MCF 10A (cell line): ENCODE measurements around the gene BICC1. TPM values are rescaled to one million over a fixed set of nuclear protein-coding genes. Genes with fewer than 3 reads are reported as not detected.

ENCODE experiments used
- BruUV-seq: library from RNA; stranded (reverse); fragments of 400-500 nt; replicated peaks from 2 replicates; lab custom pipeline; 2021; lab: Mats Ljungman, UMichigan
- CTCF ChIA-PET: fragments of 300-600 bp; sonication (Branson Sonifier 250); formaldehyde crosslinking; extraction: SDS; loops from one replicate; lab custom pipeline; 2021; ENCODE audit warnings: antibody characterized with exemption, inconsistent platforms; lab: Yijun Ruan, JAX
- POLR2A ChIA-PET: fragments of 300-600, 350-650 bp; sonication (Branson Sonifier 250); formaldehyde crosslinking; extraction: SDS; loops from one replicate; lab custom pipeline; 2020; ENCODE audit warnings: antibody characterized with exemption, inconsistent platforms; lab: Yijun Ruan, JAX
- DNase-seq: peaks from one replicate; pipeline ENCODE4 v3.0.0-alpha.2; 2018; ENCODE audit not compliant: unreplicated experiment
- H3K27ac Mint-ChIP-seq: one replicate; pipeline ENCODE4 v1.8.0; 2022; ENCODE audit warnings: mild to moderate bottlenecking, low read depth, mixed read lengths; ENCODE audit not compliant: unreplicated experiment
- H3K27me3 Mint-ChIP-seq: one replicate; pipeline ENCODE4 v1.8.0; 2022; ENCODE audit warnings: mixed read lengths; ENCODE audit not compliant: insufficient read depth, unreplicated experiment
- H3K36me3 Mint-ChIP-seq: one replicate; pipeline ENCODE4 v1.8.0; 2022; ENCODE audit warnings: mild to moderate bottlenecking, moderate library complexity, mixed read lengths; ENCODE audit not compliant: insufficient read depth, unreplicated experiment
- H3K4me1 Mint-ChIP-seq: one replicate; pipeline ENCODE4 v1.8.0; 2022; ENCODE audit warnings: mixed read lengths; ENCODE audit not compliant: insufficient read depth, unreplicated experiment
- H3K4me3 Mint-ChIP-seq: one replicate; pipeline ENCODE4 v1.8.0; 2022; ENCODE audit warnings: mild to moderate bottlenecking, moderate library complexity, mixed read lengths; ENCODE audit not compliant: unreplicated experiment
- H3K9me3 Mint-ChIP-seq: one replicate; pipeline ENCODE4 v1.8.0; 2022; ENCODE audit warnings: mixed read lengths; ENCODE audit not compliant: unreplicated experiment
- CTCF ChIP-seq: fragments of 200-600 bp; IDR thresholded peaks from one replicate; pipeline ENCODE4 v1.8.0; 2022; ENCODE audit warnings: antibody characterized with exemption, mild to moderate bottlenecking; ENCODE audit not compliant: unreplicated experiment
- intact Hi-C: fragments of 100-400 bp; cut with micrococcal nuclease; formaldehyde crosslinking; loops from 2 replicates; pipeline ENCODE4 v1.14.1; 2022
- total RNA-seq: library from RNA; stranded (reverse); gene quantifications from 2 replicates; pipeline ENCODE4 v1.2.3, GENCODE V29; 2022

Gene BICC1
- total RNA-seq, 1 experiment from 2014 or later = 15.6 TPM

- no peaks in the 10 kb centered on the region for H3K27me3 Mint-ChIP-seq
- intact Hi-C loops = loop anchor here (2.0 kb wide), 1 partner anchor 359 kb away; no protein-coding TSS in a partner anchor
- BruUV-seq = no TSS peak
- H3K27ac Mint-ChIP-seq = peak overlapping the region; percentile 33
- POLR2A ChIA-PET = interaction anchor here (1.1 to 1.6 kb wide), 2 partner anchors 11 to 35 kb away, joined by 3 read pairs; no protein-coding TSS in a partner anchor
- no peak overlapping the region for H3K4me3 Mint-ChIP-seq
- no peaks in the 10 kb centered on the region for H3K9me3 Mint-ChIP-seq
- CTCF ChIA-PET = interaction anchor here (0.6 to 1.2 kb wide), 2 partner anchors 11 to 138 kb away, joined by 3 to 9 read pairs; no protein-coding TSS in a partner anchor
- TF ChIP-seq CTCF = no peak
- DNase-seq = no peak
- peaks cover 32% of the 10 kb centered on the region for H3K36me3 Mint-ChIP-seq
- H3K4me1 Mint-ChIP-seq = peaks cover 23% of the 10 kb centered on the region
These were observed 309.0 kb downstream of the BICC1 start for GRCh38 chr10:58821752-58822056.

DNA sequence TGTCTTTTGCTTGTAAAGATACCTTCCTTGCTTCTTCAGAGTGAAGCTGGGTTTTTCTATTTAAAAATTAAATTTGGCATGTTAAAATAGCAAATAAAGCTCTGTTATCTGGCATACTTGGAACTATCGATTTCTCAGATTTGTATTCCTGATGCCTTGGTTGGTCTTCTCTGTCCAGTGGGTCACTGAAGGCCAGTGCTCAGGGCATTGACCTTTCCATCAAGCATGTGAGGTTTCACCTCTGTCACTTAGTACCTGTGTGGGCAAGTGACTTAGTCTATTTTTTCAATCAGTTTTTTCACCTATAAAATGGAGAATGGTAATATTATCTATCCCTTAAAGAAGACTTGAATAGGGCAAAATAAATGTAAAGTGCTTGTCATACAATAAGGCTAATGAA is 311.3 kb downstream of the BICC1 start:
- Mint-ChIP-seq H3K27me3 (no peaks in the 10 kb centered on the region), H3K9me3 (no peaks in the 10 kb centered on the region), H3K4me3 (no peak overlapping the region), H3K4me1 (peaks cover 23% of the 10 kb centered on the region), H3K27ac (no peak overlapping the region), H3K36me3 (peaks cover 46% of the 10 kb centered on the region)
- BruUV-seq = no TSS peak
- intact Hi-C loops = no loop called here
- TF ChIP-seq CTCF = no peak
- CTCF ChIA-PET = interaction anchor here (0.9 to 1.0 kb wide), 2 partner anchors 13 to 43 kb away, joined by 3 to 5 read pairs; no protein-coding TSS in a partner anchor
- POLR2A ChIA-PET = no interaction called here
- DNase-seq = no peak

GRCh38 chr10:58824396-58824795 is 311.7 kb downstream of the BICC1 start:
- intact Hi-C loops = no loop called here
- TF ChIP-seq CTCF = no peak
- ChIA-PET CTCF (no interaction called here), POLR2A (no interaction called here)
- Mint-ChIP-seq H3K4me1 (peaks cover 23% of the 10 kb centered on the region), H3K27ac (no peak overlapping the region), H3K9me3 (no peaks in the 10 kb centered on the region), H3K36me3 (peaks cover 50% of the 10 kb centered on the region), H3K27me3 (no peaks in the 10 kb centered on the region), H3K4me3 (no peak overlapping the region)
- BruUV-seq = no TSS peak
- DNase-seq = no peak

DNA sequence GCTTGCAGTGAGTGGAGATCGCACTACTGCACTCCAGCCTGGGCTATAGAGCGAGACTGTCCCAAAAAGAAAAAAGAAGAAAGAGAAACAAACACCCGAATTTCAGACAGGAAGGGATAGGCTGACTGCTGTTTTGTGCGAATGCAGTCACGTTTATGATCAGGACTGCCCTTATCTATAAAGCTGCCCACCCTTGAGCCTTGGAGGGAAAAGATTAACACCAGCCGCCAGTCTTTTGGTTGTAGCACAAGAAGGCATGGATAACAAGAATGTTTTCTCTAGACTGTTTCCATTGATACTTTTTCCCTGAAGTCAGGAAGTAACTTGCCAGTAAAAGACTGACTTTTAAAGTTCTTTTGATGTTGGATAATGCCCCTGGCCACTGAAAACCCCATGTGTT is 314.0 kb downstream of the BICC1 start:
- Mint-ChIP-seq H3K4me3 (no peak overlapping the region), H3K9me3 (no peaks in the 10 kb centered on the region), H3K27ac (no peak overlapping the region), H3K4me1 (no peaks in the 10 kb centered on the region), H3K36me3 (peaks cover 51% of the 10 kb centered on the region), H3K27me3 (no peaks in the 10 kb centered on the region)
- intact Hi-C loops = no loop called here
- no TSS peak for BruUV-seq
- CTCF ChIA-PET = interaction anchor here (0.6 to 1.0 kb wide), 2 partner anchors 10 to 22 kb away, joined by 3 read pairs; no protein-coding TSS in a partner anchor
- no peak for TF ChIP-seq CTCF
- POLR2A ChIA-PET = interaction anchor here (0.7 to 0.9 kb wide), 2 partner anchors 11 to 28 kb away, joined by 3 read pairs; no protein-coding TSS in a partner anchor
- no peak for DNase-seq
